ENCODE data around the gene RELT. TPM values are rescaled to one million over a fixed set of nuclear protein-coding genes. Genes with fewer than 3 reads are reported as not detected.

The RELT gene
- total RNA-seq, 1 donor from 2014 or later, result 7.8 TPM

DNA sequence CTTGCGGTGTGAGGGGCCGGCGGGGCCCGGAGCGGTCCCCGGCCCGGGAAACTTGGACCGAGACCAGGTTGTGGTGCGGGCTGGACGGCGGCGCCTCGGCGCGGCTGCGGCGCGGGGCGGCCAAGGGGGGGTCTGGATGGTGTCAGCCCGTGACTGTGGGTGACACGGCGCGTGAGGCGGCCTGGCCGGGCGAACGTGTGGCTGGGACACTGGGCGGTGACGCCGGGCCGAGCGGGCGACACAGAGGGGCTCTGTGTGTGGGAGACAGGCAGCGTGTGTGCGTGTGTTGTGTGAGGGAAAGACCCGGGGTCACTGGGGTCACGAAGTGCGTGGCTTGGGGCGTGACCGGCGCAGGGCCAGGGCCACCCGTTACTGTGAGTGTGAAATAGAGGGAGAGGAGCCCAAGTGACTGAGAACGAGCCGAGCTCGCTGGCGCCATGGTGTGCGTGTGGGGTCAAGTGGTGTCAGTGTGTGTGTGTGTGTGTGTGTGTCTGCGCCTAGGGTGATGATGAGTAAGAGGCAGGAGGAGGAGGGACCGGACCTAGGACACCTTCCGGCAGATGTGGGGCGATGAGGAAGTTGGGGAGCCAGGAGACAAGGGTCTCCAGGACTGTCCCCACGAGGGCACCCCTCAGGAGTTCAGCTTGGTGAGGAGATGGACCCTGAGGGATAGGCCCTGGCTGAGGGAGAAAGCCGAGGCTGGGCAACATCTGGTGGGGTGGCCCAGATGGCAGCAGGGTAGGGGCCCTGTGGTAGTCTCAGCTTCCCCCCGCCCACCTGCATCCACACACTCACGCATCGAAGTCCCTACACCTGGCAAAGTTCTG lies 817 bp downstream of the RELT start:
- peak; percentile 76 for DNase-seq

DNA sequence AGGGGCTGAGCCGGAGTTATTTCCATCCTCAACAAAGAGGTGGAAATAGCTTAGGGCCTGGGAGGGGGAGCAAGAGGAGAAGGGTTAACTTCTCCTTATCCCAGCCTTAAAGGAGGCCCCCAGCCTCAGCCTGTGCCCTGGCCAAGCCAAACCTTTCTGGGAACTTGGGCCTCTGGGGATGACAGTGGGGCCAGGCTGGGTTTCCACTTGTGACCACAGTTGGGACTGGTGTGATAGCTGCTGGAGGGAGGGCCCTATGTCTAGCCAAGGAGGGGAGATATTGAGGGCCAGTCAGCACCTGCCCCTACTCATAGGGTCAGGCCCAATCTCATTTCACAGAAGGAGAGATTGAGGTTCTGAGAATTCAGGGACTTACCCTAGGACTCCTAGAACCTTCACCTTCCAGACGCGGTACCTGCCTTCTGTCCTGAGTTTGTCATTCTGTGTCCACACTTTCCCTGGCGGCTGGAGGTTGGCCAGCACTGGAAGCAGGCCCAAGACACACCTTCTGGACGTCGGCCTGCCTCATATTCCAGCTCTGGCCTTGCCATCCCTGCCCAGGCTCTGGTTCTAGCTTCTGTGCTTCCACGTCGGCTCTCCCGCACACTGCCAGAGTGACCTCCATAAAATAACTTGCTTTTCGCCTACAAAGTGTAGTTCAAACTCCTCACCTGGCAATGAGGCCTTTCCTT lies 3.1 kb downstream of the RELT start:
- DNase-seq, result no peak

GRCh38 chr11:73380331-73380730 lies 4.1 kb downstream of the RELT start:
- no peak for DNase-seq

- no peak for DNase-seq
These were observed 4.8 kb downstream of the RELT start for GRCh38 chr11:73380897-73381410.

- no peak for DNase-seq
These were observed 5.4 kb downstream of the RELT start for GRCh38 chr11:73381589-73381988.

- no peak for DNase-seq
These were observed 6.0 kb downstream of the RELT start for GRCh38 chr11:73382183-73382582.

- no peak for DNase-seq
These were observed 6.5 kb downstream of the RELT start for GRCh38 chr11:73382747-73383146.

DNA sequence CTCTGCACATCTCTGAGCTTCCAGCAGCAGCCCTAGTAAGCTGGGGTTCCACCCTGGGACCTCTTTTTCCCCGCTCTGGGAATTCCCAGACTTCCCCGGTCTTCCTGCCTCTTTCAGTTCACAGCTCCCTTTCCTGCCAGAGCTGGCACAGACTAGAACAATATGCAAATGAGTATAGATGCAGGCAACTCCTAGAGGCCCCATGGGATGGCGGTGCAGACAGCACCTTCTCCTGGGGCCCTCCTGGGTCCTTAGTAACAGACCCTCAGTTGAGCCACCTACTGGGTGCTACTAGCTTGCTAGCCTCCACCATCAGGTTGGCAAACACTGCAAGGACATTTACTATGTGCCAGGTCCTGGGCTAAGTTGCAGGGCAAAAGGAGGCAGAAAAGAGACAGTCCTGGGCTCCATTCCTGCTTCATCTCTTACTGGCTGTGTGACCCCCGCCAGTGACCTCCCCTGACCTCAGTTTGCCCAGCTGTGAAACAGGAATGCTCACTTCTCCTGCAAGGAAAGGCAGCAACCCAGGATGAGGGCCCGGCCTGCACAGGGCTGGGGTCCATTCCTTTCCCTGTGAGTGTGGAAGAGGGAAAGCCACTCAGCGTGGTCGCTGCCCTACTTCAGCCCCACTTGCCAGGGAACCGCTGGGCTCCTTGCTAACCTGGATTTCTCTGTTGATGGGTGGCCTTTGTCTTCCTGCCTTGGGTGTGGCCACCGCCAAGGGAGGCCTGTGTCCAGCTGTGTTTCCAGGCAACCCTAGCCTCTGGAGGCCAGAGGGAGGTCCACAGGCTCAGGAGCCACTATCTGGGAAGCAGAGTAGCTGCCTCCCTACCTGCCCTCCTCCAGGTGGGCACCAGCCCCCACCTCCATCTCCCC lies 7.3 kb downstream of the RELT start:
- peak; percentile 61 for DNase-seq

GRCh38 chr11:73384125-73384441 lies 7.9 kb downstream of the RELT start:
- DNase-seq, result no peak

DNA sequence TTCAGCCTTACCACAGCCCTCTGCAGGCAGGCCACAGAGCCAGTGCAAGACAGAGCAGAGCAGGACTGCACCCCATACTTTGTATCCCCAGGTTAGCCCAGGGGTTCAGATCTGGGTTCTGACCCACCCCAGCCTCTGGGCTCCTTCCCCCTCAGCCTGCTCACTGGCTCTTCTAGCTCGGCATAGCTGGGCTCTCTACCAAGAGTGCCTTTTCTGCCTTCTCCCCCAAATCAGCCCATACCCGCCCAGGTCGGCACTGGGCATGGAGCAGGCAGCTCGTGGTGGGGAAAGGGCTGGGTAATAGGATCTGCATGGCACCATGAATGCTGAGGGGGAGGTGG lies 8.3 kb downstream of the RELT start:
- no peak for DNase-seq

- DNase-seq, result peak; percentile 57
These were observed 8.9 kb downstream of the RELT start for GRCh38 chr11:73384872-73385689.

DNA sequence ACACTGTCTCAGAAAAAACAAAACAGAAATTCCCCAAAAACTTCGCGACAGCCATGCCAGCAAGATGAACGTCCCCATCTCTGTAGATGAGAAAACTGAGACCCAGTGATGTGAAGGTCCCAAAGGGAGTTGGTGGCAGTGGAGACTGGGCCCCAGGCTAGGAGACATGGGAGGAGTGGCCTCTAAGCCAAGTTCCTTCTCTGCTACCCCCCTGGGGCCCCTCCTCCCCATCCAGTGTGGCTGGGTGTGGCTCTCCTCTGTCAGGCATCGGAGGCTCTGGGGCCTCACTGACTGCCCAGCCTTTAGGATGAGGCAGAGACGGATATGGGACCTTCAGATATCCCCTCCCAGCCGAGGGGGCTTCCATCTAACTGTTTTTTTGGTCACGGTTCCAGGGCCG lies 9.8 kb downstream of the RELT start:
- DNase-seq, result no peak

DNA sequence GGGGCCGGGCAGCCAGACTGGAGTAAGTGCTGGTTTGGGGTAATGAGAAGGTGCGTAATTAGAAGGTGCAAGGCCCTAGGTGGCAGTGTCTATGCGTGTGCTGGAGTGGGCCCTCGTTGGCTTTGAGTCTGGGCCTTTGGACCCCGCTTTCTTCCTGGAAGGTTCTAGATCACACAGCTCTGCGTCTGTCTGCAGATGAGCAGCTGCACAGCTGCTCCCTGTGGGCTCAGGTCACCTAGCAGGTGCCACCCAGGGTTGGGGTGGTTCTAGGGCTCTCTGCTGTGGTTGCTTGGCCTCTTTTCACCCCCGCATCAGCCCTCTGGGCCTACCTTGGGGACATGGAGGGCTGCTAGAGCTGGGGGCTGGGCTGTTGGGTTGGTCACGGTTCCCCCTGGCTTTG lies 10.3 kb downstream of the RELT start:
- no peak for DNase-seq

GRCh38 chr11:73387594-73388264 lies 11.5 kb downstream of the RELT start:
- no peak for DNase-seq

DNA sequence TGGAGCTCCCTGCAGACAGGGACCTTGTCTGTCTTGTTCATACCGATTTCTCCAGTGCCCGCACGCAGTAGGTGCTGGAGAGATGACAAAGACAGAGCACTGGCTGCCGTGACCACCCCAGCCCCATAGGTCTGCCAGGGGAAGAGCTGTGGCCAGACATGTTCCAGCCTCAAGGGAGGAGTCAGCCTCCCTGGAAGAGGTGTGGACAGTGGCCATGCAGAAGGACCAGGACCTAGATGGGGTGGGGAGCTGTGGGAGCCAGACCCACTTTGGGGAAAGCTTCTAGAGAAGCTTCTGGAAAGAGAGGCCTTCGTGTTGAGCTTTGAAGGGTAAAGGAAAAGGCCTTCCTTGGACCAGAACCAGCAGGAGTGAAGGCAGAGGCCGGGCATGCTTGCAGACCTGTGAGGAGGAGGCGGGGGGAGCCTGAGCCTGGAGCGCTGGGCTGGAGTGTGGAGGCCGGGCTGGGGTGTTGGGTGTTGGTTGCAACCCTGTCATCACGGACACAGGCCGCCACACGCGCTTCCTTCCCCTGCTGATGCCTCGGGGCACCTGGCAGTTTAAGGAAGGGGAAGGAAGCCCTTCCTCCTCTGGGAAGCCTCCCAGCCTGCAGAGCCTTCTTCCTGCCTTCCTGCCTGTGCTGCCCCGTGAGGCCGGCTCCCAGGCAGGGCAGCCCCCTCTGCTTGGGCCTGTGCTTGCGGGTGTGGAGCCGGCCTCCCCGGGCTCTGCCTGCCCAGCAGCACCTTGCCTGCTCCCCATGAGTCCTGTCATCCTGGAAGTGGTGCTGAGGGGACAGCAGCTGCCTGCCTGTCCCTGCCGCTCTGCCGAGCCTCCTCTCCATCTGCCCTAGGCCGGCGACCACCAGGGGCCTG lies 12.3 kb downstream of the RELT start:
- DNase-seq, result peak; percentile 39

DNA sequence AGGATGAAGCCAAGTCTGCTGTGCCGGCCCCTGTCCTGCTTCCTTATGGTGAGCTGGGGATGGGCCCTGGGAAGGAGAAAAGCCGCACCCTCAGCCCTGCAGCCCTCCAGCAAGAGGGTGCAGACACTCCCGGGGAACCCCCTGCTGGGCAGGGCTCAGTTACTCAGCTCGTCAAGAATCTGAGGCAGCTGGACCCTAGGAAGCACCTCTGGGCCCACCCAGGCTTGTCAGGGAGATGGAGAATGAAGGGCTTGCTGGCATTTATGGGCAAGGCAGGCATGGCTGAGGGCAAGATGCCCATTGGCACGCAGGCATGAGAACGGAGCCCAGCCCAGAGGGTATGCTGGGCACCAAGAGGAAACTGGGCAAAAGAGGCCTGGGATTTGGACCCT lies 12.9 kb downstream of the RELT start:
- DNase-seq, result no peak

DNA sequence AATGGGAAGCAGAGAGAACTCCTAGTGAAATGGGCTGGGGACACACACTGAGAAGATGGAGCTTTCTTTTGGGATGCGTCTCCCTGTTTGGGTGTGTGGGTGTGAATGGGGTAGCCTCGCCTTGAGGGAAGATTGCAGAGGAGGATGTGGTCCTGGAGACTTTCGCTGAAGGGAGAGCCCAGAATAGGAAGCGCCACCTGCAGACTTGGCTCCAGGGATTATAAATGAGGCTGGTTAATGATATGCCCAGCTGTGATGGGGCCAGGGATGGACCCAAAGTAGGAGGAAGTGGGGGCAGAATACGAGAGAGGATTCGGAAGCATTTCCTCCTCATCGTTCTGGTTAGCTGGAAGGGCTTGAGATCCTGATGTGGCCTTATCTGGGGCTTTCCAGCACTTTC lies 13.7 kb downstream of the RELT start:
- DNase-seq, result no peak

DNA sequence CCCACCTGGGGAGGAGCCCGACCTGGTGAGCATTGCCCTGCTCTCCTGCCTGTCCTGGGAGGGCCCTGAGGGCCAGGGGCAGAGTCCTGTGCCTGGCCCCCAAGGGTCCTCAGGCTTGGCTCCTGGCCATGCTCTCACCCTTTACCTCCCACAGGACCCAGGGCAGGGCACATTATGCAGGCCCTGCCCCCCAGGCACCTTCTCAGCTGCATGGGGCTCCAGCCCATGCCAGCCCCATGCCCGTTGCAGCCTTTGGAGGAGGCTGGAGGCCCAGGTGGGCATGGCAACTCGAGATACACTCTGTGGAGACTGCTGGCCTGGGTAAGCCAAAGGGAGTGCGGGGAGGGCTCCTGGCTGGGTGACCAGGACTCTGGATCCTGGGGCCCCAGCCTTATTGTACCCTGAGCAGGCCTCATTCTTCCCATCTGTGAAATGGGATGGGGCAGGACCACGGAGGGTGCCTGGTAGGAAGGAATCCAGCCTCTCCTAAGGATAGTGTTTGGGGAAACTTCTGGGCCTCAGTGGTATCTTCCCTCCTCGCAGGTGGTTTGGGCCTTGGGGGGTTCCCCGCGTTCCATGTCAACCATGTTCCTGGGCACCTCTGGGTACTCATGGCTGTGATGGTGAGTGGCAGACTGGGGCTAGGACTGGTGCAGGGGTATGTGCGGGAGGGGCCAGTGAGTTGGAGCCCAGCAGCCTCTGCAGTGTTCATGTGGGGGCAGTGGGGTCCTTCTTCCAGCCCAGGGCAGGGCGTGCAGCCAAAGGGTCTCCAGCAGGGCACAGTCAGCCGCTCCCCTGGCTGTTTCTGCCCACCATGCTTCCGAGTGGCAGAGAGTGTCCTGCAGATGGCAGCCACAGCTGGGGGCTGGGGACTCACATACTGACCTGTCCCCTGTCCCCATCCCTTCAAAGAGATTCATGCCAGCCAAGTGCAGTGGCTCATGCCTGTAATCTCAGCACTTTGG lies 14.7 kb downstream of the RELT start:
- no peak for DNase-seq

- DNase-seq, result no peak
These were observed 15.5 kb downstream of the RELT start for GRCh38 chr11:73391665-73392064.
